SKM-1 treated with dmso at 0.1 percent for 144 hours (cell line): ENCODE measurements around the gene TBC1D17.

Experiments
- DNase-seq: peaks from one replicate; lab custom pipeline; 2025; ENCODE audit not compliant: unreplicated experiment; lab: John Stamatoyannopoulos, UW

Gene TBC1D17

GRCh38 chr19:49875857-49876421, 1.6 kb upstream of the TBC1D17 start:
- no peak for DNase-seq

- DNase-seq, result peak; percentile 83
These were observed 981 bp upstream of the TBC1D17 start for GRCh38 chr19:49876422-49877019.

- peak; percentile 51 for DNase-seq
These were observed 609 bp downstream of the TBC1D17 start for GRCh38 chr19:49877879-49878743.

DNA sequence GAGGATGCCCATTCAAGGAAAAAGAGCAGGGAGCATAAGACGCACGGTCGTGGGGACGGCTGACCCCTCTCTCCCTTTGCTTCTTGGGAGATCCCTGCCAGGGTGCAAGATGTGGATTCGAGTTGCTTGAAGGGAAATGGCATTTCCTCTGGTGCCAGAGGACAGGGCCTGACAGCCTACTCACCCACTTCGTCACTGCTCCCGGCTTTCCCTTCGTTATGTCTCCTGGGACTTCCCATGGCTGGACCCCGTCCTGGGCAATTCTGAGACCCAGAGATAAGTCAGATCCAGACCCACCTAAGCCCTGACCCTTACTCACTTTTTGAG, 1.2 kb downstream of the TBC1D17 start:
- DNase-seq, result no peak

DNA sequence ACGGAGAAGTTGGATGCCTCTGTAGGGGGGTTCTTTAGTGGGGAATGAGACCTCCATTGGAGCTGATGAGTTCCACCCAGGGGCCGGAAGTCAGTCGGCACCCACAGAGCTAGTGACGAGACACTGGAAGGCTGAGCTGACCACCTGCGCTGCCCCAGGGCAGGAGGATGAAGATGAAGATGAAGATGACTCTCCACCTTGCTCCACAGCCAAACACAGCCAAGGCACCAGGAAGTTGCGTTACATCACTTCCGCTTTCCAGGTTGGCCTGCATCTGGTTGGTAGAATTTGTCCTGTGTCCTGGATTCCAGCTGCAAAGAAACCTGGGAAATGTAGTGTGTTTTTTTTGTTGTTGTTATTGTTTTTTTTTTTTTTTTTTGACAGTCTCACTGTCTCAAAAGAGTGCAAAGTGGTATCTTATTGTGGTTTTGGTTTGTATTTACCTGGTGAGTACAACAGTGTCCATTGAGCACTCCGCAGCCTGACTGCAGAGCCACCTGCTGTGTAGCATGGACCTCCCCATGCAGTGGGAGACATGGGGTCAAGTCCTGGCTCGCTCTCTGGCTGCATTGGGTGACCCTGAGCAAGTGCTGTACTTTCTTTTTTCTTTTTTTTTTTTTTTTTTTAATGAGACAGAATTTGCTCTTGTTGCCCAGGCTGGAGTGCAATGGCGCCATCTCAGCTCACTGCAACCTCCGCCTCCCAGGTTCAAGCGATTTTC, 1.9 kb downstream of the TBC1D17 start:
- DNase-seq, result no peak

- DNase-seq, result no peak
These were observed 2.8 kb downstream of the TBC1D17 start for GRCh38 chr19:49880162-49880869.

DNA sequence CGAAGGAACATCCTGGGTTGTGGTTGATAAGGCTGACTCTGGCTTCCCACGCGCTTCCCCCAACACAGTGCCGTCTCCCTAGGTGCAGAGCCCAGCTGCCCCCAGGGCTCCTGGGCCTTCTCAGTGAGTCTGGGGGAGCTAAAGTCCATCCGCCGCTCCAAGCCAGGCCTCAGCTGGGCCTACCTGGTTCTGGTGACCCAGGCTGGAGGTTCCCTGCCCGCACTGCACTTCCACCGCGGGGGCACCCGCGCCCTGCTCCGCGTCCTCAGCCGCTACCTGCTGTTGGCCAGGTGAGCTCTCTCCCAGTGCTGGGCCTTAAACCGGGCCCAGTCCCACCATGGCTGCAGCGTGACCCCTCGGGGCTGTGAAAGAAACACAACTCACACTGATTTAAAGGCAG, 3.7 kb downstream of the TBC1D17 start:
- DNase-seq, result no peak

DNA sequence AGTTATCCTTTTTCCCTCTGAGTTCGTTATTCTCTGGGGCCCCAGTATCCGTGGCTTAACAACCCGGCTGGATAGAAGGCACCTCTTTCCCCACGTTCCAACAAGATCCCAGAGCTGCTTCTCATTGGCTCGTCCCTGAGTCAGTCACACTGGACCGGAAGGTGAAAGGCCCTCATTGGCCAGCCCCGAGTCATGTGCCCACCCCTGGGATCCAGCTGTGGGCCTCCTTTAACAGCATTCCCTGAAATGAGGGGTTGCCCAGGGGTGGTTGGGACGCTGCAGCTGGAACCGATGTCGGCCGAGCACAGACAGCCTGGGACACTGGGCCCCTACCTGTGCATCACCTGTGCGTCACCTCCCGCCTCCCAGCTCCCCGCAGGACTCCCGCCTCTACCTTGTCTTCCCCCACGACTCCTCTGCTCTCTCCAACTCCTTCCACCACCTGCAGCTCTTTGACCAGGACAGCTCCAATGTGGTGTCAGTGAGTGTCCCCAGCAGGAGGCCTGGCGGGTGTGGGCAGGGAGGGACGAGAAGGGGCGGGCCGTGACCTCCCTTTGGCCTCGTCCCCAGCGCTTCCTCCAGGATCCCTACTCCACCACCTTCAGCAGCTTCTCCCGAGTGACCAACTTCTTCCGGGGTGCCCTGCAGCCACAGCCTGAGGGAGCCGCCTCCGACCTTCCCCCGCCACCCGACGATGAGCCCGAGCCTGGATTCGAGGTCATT, 4.3 kb downstream of the TBC1D17 start:
- no peak for DNase-seq

DNA sequence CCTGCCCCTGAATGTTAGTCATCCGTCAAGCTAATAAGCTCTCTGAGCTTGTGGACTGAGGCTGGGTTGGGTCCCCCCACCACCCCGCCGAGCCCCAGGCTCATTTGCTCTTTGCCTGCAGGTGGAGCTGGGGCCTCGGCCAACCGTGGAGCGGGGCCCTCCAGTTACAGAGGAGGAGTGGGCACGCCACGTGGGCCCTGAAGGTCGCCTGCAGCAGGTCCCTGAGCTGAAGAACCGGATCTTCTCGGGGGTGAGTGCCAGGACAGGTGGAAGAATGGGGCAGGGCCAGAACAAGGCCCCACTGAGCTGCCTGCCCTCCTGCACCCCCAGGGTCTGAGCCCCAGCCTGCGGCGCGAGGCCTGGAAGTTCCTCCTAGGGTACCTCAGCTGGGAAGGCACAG, 5.1 kb downstream of the TBC1D17 start:
- DNase-seq, result no peak

- DNase-seq, result no peak
These were observed 5.6 kb downstream of the TBC1D17 start for GRCh38 chr19:49883094-49883493.

DNA sequence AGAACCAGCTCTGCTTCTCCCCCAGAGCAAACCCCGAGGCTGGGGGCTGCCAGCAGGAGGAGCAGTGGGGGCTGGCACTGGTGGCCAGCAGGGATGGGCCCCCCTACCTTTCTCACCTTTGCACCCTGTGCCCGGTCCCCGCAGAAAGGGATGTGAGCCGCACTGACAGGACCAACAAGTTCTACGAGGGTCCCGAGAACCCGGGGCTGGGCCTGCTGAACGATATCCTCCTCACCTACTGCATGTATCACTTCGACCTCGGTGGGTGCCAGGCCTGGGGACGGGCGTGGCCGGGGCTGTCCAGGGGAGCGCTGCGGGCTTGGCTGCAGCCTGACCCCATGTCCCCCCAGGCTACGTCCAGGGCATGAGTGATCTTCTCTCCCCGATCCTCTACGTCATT, 6.6 kb downstream of the TBC1D17 start:
- DNase-seq, result no peak

DNA sequence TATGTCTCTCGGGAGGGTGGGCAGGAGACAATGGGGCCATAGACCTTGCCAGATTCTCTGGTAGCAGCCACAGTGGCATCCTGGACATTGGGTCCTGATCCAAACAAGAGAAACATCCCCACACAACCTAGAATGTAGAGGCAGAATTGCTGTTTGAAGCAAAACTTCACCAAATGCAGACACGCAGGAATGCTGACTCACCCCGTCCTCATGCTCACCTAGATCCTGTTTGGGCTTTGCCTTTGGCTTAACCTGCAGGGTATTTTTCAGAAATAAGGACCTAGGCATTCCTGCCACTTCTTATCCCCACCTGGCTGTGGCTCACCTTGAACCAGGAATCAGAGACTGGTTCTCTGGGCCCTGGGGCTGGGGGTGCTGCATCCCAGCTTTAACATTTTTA, 7.3 kb downstream of the TBC1D17 start:
- DNase-seq, result no peak

DNA sequence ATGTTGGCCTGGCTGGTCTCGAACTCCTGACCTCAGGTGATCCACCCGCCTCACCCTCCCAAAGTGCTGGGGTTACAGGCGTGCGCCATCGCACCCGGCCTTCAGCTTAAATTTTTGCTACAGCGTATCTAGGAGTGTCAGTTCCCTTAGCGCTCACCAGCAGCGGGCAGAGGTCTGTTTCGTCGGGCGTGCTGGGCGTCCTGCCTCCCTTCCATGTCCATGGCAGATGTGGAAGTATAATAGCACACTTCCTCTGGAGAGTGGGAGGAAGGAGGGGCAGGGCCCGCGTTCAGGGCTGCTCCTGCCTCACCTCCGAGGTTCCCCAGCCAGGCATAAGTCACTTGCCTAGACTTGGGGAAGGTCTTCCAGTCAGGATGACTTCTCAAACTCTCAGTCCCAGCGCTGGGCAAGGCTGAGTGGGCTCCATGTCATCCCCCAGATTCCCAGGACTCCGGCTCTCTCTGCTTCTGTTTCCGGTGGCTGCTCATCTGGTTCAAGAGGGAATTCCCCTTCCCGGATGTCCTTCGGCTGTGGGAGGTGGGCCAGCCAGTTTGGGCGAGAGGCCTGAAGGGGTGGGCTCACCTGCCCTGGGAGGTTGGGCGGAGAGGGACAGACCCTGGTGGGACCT, 9.6 kb downstream of the TBC1D17 start:
- DNase-seq, result no peak

GRCh38 chr19:49887665-49888509, 10.4 kb downstream of the TBC1D17 start:
- no peak for DNase-seq

DNA sequence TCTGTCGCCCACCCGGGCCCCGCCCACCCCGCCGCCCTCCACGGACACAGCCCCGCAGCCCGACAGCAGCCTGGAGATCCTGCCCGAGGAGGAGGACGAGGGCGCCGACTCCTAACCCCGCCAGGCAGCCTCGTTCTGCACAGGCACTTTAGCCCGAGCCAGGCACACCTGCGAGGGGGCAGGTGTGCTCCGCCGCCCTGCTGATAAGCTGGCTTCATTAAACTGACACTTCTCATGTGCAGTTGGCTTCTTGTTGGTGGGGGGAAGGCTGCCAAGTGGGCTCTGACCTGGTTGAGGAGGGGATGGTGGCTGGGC, 11.0 kb downstream of the TBC1D17 start:
- no peak for DNase-seq

- no peak for DNase-seq
These were observed 11.7 kb downstream of the TBC1D17 start for GRCh38 chr19:49889038-49889686.

DNA sequence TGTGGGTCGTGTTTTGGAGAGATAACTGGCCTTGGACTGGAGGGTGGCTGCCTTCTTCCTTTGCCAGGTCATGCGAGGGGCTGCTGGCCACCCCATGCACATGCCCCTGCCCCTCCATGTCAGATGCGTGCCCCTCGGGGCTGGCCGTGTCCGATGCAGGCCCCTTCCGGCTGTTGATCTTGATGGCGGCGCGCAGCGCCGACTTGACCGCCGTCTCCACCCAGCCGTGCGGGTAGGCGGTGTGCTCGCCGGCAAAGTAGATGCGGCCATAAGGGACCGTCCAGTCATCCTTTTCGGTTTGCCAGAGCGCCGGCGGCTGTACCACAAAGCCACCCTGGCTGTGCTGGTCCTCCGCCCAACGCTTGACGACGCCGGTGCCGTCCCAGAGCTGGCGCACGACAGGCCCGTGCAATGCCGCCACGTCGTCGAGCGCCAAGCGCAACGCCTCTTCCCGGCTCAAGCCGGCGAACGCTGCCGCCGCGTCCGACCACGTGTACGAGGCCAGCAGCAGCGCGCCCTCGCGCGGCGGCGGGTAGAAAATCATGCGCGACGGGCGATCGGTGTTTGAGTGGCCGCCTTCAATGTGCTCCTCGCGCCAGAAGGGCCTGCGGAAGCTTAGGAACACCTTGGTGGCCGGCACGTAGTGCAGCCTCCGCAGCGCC, 12.3 kb downstream of the TBC1D17 start:
- DNase-seq, result peak; percentile 24
